Smooth muscle cell (in vitro differentiated cells): ENCODE results near the gene LRTM2. TPM values are rescaled to one million over a fixed set of nuclear protein-coding genes. Genes with fewer than 3 reads are reported as not detected.

Source experiments
- DNase-seq: peaks from one replicate; lab custom pipeline; 2025; ENCODE audit not compliant: unreplicated experiment; lab: John Stamatoyannopoulos, UW
- H2AFZ ChIP-seq: fragments of 200-600 bp; sonication (generic); 2 replicates; pipeline ENCODE4 v1.6.0; 2016; ENCODE audit warnings: antibody characterized with exemption, low read depth, mild to moderate bottlenecking
- H3F3A ChIP-seq: fragments of 200-600 bp; sonication (generic); 2 replicates; pipeline ENCODE4 v1.6.0; 2017; ENCODE audit warnings: antibody characterized with exemption, low read depth
- H3K27ac ChIP-seq: fragments of 200-600 bp; sonication (generic); 2 replicates; pipeline ENCODE4 v1.5.1; 2016; ENCODE audit warnings: low read depth, mild to moderate bottlenecking
- H3K27me3 ChIP-seq: fragments of 200-600 bp; sonication (generic); 2 replicates; pipeline ENCODE4 v1.6.1; 2016; ENCODE audit warnings: low read depth, mild to moderate bottlenecking
- H3K36me3 ChIP-seq: fragments of 200-600 bp; sonication (generic); 2 replicates; pipeline ENCODE4 v1.5.1; 2016; ENCODE audit warnings: low read depth
- H3K4me1 ChIP-seq: fragments of 200-600 bp; sonication (generic); 2 replicates; pipeline ENCODE4 v1.5.1; 2016; ENCODE audit warnings: low read depth
- H3K4me2 ChIP-seq: fragments of 200-600 bp; sonication (generic); 2 replicates; pipeline ENCODE4 v1.6.0; 2016; ENCODE audit warnings: mild to moderate bottlenecking
- H3K4me3 ChIP-seq: fragments of 200-600 bp; sonication (generic); 2 replicates; pipeline ENCODE4 v1.5.1; 2016; ENCODE audit warnings: mild to moderate bottlenecking
- H3K79me2 ChIP-seq: fragments of 200-600 bp; sonication (generic); 2 replicates; pipeline ENCODE4 v1.6.0; 2016; ENCODE audit warnings: low read depth, mild to moderate bottlenecking
- H3K9ac ChIP-seq: fragments of 200-600 bp; sonication (generic); 2 replicates; pipeline ENCODE4 v1.6.0; 2016; ENCODE audit warnings: low read depth
- H3K9me3 ChIP-seq: fragments of 200-600 bp; sonication (generic); replicated peaks from 2 replicates; pipeline ENCODE4 v1.5.1; 2016; ENCODE audit warnings: low read depth
- H4K20me1 ChIP-seq: fragments of 200-600 bp; sonication (generic); 2 replicates; pipeline ENCODE4 v1.6.0; 2016; ENCODE audit warnings: low read depth
- WGBS: methylation state at CpG from one replicate; pipeline ENCODE4 v1.1.7; 2016; ENCODE audit warnings: low lambda C conversion rate; 5-methylcytosine and 5-hydroxymethylcytosine counted together
- polyA plus RNA-seq: library from polyadenylated mRNA; unstranded; fragments of >200 nt; fragmentation: Nextera tagmentation; extraction: Ambion mirVana; gene quantifications from 2 replicates; pipeline ENCODE4 v1.2.1, GENCODE V29; 2016
- total RNA-seq: library from RNA; depleted of rRNA; stranded (reverse); fragments of >200 nt; gene quantifications from 2 replicates; pipeline ENCODE4 v1.2.3, GENCODE V29; 2014
- TF ChIP-seq, protein P1 (sequence below): fragments of 200-600 bp; sonication (generic); IDR thresholded peaks from 2 replicates; pipeline ENCODE4 v1.5.1; 2017; ENCODE audit warnings: borderline replicate concordance, mild to moderate bottlenecking, antibody characterized with exemption; ENCODE audit not compliant: insufficient read depth, poor library complexity, severe bottlenecking

LRTM2 gene
- total and polyA plus RNA-seq, 2 experiments from 2014 or later = not detected

DNA sequence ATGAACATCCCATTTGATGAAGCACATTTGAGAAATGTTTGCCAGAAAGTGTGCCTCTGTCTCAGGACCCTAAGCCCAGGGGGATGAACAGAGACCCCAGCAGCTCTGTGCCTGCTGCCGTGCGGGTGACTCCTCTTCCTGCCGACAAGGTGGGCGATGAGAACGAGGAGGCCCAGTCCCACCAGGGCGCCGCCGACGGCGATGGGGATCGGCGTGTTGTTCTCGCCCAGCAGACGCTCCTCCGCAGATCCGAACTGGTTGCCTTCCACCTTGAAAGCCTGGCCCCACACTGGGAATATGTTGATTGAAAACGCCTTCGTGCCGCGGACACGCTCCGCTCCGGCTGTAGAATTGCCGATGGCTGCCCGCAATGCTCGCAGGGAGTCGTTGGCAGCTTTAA is 44.1 kb downstream of the LRTM2 start:
- H3K79me2 ChIP-seq = no peaks in the 10 kb centered on the region
- H3K27ac ChIP-seq = no peak overlapping the region
- no peaks in the 10 kb centered on the region for H4K20me1 ChIP-seq
- no peaks in the 10 kb centered on the region for H3F3A ChIP-seq
- no peak overlapping the region for H3K9ac ChIP-seq
- 97% methylated on average over 27 of the region's 27 CpGs for WGBS
- no peaks in the 10 kb centered on the region for H3K9me3 ChIP-seq
- no peak overlapping the region for H3K4me2 ChIP-seq
- H2AFZ ChIP-seq = no peak overlapping the region
- no peaks in the 10 kb centered on the region for H3K27me3 ChIP-seq
- H3K4me1 ChIP-seq = no peaks in the 10 kb centered on the region
- no peak overlapping the region for H3K4me3 ChIP-seq
- no peak for DNase-seq
- TF ChIP-seq, protein P1, sequence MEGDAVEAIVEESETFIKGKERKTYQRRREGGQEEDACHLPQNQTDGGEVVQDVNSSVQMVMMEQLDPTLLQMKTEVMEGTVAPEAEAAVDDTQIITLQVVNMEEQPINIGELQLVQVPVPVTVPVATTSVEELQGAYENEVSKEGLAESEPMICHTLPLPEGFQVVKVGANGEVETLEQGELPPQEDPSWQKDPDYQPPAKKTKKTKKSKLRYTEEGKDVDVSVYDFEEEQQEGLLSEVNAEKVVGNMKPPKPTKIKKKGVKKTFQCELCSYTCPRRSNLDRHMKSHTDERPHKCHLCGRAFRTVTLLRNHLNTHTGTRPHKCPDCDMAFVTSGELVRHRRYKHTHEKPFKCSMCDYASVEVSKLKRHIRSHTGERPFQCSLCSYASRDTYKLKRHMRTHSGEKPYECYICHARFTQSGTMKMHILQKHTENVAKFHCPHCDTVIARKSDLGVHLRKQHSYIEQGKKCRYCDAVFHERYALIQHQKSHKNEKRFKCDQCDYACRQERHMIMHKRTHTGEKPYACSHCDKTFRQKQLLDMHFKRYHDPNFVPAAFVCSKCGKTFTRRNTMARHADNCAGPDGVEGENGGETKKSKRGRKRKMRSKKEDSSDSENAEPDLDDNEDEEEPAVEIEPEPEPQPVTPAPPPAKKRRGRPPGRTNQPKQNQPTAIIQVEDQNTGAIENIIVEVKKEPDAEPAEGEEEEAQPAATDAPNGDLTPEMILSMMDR = no peak
- no peaks in the 10 kb centered on the region for H3K36me3 ChIP-seq

DNA sequence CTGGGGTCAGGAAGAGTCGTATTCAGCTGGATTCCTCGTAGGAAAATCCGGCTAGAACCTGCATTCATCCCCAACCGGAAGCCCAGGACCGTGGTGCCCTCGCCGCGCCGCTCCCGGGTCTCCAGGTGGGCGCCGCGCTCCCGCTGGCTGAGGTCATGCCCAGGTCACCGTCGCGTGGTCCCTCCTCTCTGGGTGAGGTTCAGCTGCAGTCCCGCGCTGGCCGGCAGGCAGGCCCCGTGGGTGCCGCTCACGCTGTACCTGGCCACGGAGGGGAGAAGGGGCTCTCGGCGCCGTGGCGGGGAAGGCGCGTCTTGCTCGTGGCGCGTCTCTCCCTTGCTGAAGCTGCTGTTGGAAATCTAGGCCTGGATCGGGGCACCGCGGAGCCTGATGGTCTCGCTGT is 44.5 kb downstream of the LRTM2 start:
- Histone ChIP-seq H3K4me3 (no peak overlapping the region), H3K79me2 (no peaks in the 10 kb centered on the region), H3K4me1 (no peaks in the 10 kb centered on the region), H3K36me3 (no peaks in the 10 kb centered on the region), H3F3A (no peaks in the 10 kb centered on the region), H3K27ac (no peak overlapping the region), H3K4me2 (no peak overlapping the region), H3K9ac (no peak overlapping the region), H3K9me3 (no peaks in the 10 kb centered on the region), H3K27me3 (no peaks in the 10 kb centered on the region), H2AFZ (no peak overlapping the region), H4K20me1 (no peaks in the 10 kb centered on the region)
- TF ChIP-seq, protein P1 = no peak
- WGBS = 96% methylated on average over 37 of the region's 37 CpGs
- no peak for DNase-seq

DNA sequence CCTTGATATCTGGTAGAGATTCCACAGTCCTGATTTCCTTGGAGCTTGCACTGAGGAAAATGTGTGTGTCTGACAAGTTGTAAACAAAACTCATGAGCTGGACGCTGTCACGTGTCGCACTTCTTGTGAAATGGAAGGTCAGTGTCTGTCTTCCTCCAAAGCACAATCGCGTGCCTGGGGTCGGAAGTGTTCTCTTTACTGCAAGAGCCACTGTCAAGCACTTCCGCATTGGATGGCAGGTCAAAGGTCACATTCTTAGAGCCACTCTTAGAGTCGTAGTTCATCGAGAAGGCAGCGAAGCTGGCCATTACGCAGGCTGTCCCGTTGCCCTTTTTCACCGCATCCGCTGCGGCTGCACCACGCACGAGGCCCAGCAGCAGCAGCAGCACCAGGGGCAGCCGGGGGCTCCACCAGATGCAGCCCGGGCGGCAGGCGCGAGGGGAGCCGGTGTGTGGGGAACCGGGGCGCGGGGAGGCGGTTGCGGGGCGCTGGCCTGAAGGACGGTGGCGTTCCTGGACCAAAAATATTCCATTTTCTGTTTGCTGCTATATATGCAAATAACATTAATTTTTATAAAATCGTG is 45.0 kb downstream of the LRTM2 start:
- Histone ChIP-seq H3K27ac (no peak overlapping the region), H3K4me1 (no peaks in the 10 kb centered on the region), H3F3A (no peaks in the 10 kb centered on the region), H3K79me2 (no peaks in the 10 kb centered on the region), H3K4me2 (no peak overlapping the region), H4K20me1 (no peaks in the 10 kb centered on the region), H2AFZ (no peak overlapping the region), H3K4me3 (no peak overlapping the region), H3K27me3 (no peaks in the 10 kb centered on the region), H3K36me3 (no peaks in the 10 kb centered on the region), H3K9me3 (no peaks in the 10 kb centered on the region), H3K9ac (no peak overlapping the region)
- WGBS = 94% methylated on average over 32 of the region's 32 CpGs
- TF ChIP-seq, protein P1 = no peak
- DNase-seq = no peak

DNA sequence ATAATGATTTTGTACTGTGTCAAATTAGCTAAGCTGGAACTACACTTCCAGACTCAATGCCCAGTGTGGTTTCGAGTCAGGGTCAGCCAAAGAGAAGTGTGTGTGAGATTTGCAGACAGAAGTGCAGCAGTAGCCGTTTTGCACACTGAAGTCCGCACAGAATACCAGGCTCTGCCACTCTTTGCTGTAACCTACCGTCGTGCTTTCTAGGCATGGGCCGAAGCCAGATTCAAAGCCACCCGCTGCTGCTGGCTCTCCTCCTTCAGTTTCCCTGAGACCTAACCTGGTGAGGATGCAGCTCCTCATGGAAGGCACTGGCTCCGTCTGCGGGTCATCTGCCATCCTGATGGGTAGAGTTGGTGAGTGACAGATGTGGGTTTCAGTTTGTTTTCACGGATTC is 48.8 kb downstream of the LRTM2 start:
- WGBS = 94% methylated on average over 10 of the region's 10 CpGs
- Histone ChIP-seq H3K27me3 (no peaks in the 10 kb centered on the region), H3K36me3 (no peaks in the 10 kb centered on the region), H3K9ac (no peak overlapping the region), H3K79me2 (no peaks in the 10 kb centered on the region), H3K9me3 (no peaks in the 10 kb centered on the region), H3K4me1 (no peaks in the 10 kb centered on the region), H4K20me1 (no peaks in the 10 kb centered on the region), H3K4me3 (no peak overlapping the region), H3K27ac (no peak overlapping the region), H2AFZ (no peak overlapping the region), H3F3A (no peaks in the 10 kb centered on the region), H3K4me2 (no peak overlapping the region)
- TF ChIP-seq, protein P1 = no peak
- DNase-seq = no peak
